NCI-H1092 treated with DMSO at 0.1 percent for 48 hours (cell line): ENCODE measurements around the gene ZNF608.

Source experiments
- DNase-seq: peaks from one replicate; lab custom pipeline; 2025; lab: John Stamatoyannopoulos, UW

Gene ZNF608

DNA sequence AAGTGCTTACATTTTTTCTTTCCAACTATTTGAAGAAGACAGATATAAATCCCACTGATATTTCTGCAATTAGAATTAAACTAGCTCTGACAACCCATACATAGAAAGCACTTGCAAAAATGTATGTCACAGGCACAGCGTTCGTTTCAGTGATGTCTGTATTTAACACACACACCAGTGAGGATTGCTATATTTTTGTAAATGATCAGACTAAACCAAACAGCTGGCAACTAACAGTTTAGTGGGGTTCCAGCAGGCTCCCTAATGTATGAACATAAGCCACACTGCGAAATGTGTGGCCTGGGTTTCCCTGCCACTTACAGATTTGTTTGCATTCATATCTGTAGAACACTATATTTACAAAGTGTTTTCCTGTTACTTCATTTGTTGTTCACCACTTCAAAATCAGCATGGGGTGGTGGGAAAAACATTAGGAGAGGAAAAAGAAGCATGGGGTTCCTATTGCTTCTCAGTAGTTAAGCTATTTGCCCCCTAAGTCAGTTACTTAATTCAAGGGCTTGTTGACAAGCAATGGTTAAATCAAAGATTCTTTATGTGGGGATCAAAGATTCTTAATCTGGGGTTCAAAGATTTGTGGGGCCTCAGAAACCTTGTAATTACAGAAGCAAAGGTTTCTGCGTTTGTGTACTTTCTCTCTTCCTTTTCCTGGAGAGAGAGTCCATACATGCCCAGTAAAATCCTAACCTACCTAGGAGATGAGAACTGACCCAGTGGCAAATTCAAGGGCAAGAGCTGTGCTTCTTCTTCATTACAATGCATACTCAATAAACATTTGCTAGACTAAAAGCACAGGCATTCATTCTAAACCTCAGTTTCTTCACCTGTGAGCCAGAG is 27.1 kb downstream of the ZNF608 start:
- DNase-seq: no peak

DNA sequence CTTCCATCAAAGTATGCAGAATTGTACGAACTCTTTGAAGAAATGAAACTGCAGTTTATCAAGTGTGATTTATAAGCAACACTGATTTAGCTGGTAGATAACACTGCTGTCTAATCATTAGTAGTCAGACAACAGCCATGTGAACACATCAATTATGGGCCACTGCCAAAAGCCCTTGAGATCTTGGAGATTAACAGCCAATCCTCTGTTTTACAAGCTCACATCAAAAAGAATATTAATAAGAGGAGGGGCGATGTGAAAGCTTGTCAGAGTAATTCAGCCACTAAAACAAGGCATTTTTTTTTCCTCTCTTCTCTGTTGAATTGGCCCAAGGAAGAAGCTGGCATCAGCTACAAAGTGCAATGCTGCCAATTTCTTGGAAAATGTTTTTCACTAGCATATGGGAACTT is 28.1 kb downstream of the ZNF608 start:
- peak; percentile 30 for DNase-seq

DNA sequence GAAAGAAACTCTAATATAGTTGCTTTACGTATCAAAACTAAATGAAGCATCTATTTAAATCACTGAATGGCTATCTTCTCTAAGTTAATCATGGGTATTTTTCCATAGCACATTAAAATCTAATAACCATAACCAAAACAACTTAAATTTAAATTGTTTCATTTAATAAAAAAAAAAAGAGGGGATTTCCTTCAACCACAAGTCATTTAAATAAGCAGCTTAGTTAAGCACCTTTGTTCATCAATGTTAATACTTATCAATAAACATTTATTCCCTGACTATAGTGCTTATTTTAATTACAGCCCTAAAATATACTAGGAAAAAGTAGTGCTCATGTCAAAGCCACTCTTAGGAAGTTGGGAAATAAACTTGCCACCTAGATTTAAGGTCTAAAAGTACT is 30.3 kb downstream of the ZNF608 start:
- no peak for DNase-seq

DNA sequence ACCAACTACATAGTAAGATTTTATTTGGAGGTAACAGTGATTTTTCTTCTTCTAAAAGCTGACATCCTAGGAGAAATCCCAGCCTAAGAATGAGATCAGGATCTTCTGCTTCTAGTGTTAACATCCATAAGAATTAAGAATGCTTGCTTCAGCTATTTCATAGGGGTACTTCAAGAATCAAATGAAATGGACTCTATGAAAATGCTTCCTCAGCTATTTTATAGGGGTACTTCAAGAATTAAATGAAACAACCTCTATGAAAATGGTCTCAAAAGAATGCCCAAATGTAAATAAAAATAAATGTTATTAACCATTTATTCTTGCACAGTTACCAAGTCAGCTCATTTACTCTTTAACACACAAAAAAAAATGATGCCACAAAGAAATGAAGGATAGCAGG is 31.5 kb downstream of the ZNF608 start:
- DNase-seq: no peak

DNA sequence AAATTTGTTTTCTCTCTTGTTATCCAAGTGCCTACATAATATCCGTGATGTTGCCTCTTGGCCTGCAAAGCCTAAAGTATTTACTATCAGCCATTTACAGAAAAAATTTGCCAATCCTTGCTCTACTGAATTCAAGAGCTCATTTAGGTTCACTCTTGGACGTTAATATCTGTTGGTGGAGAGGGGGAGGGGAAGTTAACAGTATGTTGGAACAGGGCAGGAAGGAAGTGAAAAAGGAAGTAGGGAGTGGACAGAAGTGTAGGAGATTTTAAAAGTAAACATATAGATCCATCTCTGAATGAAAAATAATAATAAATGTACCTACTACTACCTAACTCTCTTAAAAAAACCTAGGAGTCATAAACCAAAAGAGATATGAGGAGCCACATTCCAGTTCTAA is 32.8 kb downstream of the ZNF608 start:
- no peak for DNase-seq

DNA sequence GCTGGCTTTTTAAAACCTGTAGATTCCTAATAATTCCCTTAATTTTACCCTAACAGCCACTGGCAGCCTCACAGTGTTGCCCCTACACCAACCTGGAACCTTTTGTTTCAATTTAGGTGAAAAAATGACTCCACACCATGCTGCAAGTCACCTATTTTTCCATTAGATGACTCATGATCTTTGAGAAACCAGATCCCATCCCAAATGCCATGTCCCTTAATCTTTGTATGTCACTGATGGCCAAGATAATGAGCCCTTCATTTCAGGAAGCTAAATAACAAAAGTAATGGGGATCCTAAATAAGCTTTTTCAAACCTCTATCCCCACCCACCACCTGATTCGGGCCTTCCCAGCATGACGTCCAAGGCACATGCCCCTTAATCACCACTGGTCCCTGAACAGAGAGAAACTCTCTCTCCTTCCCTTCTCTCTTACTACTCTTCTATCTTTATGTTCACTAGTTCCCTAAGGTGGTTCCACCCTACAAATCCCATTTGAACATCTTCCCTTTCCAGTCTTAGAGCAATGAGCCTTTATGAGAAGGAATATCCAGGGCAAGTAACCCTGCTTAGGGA is 33.6 kb downstream of the ZNF608 start:
- DNase-seq: no peak

DNA sequence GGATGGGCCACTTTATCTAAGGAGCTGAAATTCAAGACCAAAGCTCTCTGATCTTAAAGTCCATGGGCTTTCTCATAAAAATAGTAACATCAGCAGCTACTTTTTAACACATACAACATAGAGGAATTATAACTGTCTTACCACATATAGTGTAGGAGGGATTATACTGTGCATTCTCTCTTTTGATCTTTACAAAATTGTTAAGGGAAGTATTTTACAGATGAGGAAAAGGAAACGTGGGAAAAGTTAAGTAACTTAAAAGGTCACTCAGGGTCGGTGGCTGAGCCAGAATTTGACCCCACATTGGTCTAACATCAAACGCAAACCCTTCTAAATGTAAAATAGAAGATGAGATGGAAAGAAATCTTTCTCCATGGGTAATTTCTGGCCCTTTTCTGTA is 38.4 kb downstream of the ZNF608 start:
- DNase-seq: no peak

DNA sequence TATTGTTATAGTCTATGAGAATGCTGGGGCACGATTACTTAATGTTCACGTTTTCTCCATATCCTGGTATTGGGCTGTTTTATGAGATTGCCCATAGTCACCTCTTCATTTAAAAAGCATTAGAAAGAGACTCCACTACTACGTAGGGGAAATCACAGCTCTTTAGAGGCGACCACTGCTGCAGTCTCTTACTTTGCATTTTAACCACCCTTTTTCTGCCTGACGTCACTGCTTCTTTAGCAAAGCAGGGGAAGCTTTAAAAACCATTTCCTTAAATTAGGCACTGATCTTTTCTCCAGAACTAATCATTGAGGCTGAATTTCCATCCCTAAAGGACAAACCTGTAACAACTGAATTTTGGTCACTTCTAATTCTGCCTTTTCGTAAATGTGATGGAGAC is 38.9 kb downstream of the ZNF608 start:
- DNase-seq: no peak

DNA sequence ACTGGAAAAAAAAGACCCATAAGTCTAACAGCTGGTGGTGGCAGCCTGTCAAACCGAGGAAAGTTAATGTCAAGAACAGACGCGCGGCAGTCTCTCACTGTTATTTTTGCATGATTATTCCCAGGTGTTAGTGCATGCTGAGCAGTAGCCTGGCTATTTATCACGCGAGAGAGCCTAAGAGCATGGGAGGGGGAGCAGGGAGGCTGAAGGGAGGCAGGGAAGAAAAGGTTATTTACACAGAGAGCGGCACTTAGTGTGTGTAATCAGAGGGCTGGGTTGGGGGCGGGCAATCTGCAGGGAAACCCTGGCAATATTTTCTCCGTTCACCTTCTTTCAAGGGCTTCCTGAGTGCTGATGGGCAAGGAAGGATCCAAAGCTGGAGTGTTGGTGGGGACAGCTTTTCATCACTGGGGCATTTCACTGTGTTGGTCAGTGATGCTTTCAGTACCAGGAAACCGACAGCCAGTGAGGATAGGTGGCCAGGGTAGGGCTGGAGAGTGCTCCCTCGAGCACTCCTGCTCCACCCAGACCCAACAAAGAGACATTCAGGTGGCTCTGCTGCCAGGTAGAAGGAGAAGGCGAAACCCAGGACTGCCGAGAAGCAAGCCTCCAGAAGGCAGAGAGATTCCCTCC is 39.6 kb downstream of the ZNF608 start:
- DNase-seq: peak; percentile 72

DNA sequence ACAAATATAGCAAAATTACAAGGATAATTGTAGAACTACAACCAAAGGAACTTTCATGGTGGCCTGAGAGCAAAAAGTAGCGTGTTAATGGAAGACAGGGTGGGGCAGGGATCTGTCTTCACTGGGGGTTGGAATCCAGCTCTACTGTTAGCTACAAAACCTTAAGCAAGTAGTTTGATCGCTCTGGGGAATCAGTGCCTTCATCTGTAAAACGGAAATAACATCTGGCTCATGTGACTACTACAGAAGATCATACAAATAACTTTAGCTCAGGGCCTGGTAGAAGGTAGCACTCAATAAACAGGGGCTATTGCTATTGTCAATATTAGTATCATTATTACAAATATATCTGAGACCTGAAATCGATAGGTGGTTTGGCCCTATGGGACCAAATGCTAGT is 40.4 kb downstream of the ZNF608 start:
- DNase-seq: no peak

DNA sequence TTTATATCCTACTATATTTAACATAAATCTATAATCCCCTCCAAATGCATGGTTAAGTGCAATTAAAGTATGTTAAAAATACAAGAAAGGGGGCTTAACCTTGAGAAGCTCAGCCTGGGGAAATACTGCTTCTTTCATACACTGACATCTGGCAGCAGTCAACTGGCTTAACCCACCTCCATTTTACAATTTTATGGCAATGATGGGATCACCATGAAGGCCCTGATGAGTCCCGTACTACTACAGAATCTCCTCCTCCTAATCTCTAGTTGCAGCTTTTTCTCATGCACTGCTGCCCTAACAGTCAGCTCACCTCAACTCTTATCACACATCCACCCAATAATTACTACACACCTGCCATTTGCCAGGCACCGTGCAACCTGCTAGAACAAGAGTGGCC is 40.9 kb downstream of the ZNF608 start:
- DNase-seq: no peak

DNA sequence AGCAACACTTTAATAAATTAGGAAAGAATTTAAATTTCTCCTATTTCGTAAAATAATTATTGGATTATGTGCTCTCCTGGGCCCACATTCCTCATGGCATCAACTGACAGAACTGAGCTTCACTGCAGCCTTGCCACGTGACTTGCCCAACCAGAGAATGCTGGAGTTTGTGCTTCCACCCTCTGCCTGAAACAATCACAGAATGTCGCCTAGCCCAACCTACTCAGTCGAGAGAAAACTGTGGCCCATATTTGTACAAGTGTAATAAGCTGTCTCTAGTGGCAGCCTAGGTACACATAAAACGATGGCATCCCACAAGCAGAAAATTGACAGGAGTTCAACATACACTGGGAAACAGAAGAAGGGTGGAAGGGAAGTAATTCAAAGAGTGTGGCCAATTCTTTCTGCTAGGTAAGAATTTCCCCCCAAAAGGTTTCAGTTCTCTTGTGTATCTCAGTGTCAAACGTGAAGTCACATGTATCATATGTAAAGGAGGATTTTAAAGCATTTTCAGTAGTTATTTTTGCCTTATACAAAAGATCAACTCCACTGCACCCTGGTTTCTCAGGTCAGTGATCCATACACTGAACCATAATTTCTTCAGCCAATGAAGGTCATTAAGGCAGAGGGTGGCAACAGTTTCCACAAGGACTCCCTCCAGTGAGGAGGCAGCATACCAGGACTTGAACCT is 41.7 kb downstream of the ZNF608 start:
- DNase-seq: peak; percentile 17

DNA sequence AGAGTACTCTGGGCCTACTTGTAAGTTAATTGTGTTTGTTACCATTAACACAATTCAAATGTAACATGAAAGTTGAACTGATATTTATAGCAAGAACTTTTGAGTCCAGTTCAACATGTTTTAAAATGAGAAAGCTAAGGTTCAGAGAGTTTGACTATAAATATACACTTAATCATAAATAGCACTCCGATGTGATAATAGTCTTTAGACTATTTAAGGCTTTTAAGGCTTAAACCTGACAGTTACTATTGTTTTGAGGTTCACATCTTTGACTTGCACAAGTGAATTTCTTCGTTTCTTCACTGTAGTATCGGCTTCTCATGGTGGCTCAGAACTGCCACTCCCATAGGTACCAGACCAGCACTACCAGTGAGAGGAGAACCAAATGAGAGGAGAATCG is 42.4 kb downstream of the ZNF608 start:
- no peak for DNase-seq

DNA sequence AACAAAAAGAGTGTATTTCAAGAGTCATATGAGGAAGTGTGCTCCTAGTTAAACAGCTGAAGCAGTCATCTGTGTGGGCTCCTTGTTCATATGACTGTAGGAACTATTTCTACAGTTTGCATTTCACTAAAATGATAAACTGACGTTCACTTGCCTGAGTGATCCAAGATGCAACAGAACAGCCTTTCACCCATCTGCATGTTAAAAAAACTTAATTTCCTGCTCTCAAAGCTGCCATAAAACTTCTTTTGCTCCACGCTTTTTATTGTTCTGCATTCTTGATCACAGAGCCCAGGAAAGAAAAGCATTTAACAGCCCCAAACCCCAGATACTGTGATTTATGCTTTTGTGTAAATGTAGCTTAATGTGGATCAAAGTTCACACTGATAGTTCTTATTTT is 43.9 kb downstream of the ZNF608 start:
- no peak for DNase-seq

DNA sequence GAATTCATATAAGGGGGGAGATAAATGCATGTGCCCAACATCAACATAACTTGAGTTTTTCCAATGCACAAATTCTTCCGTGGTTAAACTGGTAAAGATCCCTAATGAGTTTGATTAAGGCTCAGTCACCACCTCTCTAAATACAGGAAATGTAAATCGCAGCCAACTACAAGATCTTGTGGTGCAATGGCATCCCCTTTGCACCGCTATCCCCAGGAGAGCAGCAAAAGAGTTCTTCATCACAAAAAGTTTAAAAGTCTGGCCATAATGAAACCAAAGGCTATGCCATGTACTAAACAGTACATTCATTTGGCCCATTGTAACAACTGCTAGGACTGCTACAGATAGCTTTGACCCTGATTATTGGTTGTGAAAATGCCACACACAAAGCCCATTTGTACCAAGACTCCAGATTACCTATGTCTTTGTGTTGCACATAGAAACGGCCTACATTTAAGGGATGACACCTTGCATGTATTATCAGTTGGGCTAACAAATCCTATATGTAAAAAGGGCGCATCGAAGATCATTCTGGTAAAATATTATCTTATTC is 44.5 kb downstream of the ZNF608 start:
- DNase-seq: no peak

DNA sequence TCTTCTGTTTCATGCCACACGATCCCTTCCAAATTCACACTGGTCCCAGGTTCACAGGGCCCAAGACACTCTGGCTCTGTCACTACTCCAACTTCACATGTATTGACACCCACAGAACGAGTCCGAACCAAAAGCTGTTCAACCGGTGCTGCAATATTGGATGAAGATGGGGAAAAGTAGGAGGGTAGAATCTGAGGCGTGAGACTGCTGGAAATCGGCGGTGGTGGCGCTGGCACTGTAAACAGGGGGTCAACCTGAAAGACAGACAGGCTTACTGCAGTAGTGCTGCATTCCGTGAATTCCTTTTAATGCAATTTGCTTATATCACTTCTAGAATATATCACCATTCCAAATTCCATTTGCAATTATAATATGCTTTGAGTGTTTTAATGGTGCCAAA is 45.4 kb downstream of the ZNF608 start:
- no peak for DNase-seq

DNA sequence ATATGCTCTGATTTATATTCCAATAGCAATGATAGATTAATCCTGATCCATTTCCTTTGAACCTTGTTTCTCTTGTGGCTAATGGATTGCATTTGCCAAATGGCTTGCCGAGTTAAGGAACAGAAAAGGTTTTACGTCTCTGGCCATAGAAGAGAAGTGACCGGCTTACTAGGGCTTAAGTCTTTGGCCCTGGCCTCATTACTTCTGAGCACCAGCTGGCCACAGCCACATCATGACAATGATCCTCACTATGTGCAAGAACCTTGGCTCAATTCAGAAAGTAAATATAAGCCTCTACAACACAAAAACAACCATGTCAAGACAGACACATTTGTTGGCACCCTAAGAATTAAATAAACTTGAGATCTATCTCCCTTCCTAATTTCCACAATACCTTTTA is 46.1 kb downstream of the ZNF608 start:
- DNase-seq: no peak

DNA sequence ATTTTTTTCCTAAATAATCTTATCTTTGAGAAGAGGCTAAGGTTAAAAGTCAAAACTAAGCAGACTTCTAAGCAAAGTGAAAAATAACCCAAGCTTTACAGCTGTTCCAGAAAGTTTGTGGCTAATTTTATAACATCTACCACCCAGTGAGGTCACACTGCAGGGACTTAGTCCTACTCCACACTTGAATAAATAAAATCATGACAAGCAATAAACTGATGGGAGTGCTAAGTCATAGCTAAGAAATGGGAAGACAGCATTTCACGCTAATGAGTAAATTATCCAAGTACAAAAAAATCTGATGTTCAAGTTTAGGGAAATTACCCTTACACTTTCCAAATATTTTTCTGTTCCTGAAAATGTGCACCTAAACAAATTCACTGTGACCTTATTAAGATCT is 47.7 kb downstream of the ZNF608 start:
- no peak for DNase-seq

DNA sequence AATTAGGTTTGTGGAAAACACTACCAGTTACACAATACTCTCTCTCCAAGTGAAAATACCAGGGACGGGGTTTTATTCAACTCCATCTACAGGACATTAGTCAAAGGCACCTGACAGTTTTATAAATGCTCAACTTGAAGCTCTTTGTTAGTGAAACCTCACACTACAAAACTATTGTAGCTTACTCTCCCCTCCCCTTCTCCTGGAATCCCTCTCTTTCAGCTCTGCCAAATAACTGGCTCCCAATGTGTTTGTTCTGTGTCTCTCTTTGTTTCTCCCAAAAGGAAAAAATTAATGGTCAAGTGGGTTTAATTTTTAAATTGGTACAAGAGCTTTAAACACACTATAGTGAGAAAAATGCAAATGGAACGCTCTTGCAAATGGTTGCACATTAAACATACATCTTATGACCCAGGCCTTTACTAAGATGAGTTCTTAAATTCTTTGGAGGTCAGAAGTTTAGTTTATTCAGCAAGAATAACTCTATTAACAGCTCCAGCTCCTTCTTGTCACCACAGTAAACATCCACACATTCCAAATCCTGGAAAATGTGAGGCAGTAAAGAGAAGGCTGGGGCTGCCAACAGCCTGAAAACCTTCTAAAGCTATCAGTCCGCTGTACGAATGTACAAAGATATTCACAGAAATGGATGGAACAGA is 48.4 kb downstream of the ZNF608 start:
- no peak for DNase-seq

DNA sequence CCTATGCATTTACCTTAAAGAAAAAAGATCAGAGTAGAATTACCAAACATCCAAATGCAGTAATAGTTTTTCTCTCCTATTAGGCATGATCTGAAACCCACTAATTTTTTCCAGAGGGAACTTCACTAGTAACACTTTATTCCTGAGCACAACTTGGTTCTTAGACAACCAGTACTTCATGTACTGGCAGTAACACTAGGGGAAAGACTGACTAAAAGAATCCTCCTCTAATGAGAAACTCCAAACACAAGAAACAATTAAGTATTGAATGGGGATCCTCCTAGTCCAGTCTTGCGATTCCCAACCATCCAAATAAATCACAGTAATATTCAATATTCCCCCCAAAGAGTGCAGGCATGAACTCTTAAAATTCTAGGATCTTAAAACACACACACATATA is 48.9 kb downstream of the ZNF608 start:
- no peak for DNase-seq

DNA sequence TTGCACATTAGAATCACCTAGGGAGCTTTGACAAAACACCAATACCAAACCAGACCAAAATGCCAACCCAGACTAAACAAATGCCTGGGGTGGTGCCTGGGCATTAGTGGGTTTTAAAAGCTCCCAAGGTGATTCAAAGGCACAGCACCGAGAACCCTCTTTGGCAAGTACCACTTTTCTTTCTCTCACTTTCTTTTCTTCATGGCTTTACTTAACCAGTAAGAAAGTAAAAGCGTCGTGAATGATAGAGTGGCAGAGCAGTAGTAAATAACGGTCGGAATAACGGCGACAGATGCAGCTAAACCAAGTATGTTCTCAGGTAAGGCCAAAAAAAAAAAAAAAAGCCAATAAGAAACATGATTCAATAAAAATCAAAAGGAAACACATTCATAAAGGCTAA is 49.5 kb downstream of the ZNF608 start:
- DNase-seq: no peak
